NCI-H524 treated with DMSO at 0.1 percent for 48 hours (cell line): Measurements from ENCODE around the gene DUOX2.
"Not testable (repeated sequence)": the region's sequence is repeated elsewhere in the genome, so short reads cannot be mapped to it uniquely, and the experiment has no call there.

Source experiments
- DNase-seq: peaks from one replicate; lab custom pipeline; 2025; lab: John Stamatoyannopoulos, UW

The DUOX2 gene

GRCh38 chr15:45118996-45119395 is 5.0 kb upstream of the DUOX2 start:
- no peak for DNase-seq

DNA sequence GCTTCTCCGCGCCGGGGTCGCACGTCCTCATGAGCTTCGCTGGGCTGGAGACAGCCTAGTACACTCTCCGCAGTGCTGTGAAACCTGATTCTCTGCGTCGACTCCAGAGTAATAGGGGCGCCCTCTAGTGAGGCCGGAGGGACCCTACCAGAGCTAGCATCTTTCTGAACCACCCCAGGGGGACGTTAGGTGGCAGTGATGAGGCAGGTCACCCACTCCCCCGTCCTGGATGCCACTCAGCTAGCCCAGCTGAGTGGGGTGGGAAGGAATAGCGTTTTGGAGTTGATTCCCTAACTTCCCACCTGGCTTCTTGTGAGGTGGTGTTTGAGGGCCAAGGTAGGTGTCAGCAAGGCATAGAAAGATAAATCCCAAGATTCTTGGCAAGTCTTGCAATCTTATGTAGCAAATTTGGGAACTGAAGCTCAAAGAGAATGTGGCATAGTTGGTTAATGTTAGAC is 4.2 kb upstream of the DUOX2 start:
- DNase-seq, result peak; percentile 76

- no peak for DNase-seq
Observed at GRCh38 chr15:45117308-45118130, 3.5 kb upstream of the DUOX2 start.

DNA sequence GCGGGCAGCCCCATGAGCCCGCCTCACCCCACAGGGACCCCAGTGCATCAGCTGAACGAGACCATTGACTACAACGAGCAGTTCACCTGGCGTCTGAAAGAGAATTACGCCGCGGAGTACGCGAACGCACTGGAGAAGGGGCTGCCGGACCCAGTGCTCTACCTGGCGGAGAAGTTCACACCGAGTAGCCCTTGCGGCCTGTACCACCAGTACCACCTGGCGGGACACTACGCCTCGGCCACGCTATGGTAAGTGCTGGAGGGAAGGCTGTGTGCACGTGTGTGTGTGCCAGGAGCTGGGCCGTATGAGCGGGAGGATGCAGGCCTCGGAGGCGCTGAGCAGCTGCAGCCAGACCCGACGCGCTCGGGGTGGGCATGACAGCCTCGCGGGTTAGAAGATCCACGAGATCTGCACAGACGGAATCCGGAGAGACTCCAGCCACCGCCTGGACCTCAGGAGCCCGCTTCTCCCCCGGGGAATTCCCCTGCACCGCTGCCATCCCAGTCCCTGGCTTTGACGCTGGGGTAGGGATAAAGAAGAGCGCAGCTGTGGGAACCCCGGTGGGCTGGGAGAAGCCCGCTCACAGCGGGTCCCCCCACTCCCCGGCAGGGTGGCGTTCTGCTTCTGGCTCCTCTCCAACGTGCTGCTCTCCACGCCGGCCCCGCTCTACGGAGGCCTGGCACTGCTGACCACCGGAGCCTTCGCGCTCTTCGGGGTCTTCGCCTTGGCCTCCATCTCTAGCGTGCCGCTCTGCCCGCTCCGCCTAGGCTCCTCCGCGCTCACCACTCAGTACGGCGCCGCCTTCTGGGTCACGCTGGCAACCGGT is 2.7 kb upstream of the DUOX2 start:
- DNase-seq, result no peak

DNA sequence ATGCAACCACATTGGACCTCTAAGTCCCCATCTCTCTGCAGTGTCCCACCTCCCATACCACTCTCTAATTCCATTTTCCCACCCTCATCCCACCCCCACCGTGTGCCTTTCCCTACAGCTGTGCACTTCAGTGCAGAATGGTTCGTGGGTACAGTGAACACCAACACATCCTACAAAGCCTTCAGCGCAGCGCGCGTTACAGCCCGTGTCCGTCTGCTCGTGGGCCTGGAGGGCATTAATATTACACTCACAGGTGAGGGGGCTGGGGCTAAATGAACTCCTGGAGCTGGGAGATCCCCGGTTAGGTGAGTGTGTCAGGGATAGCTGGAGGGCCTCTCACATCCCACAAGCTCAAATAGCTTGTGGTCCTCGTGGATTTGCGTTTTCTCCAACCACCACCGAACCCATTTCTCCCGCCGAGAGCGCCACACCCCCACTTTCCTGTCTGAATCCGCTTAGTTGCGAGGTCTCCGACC is 2.1 kb upstream of the DUOX2 start:
- DNase-seq, result no peak

- no peak for DNase-seq
Observed at GRCh38 chr15:45115312-45115820, 1.4 kb upstream of the DUOX2 start.

DNA sequence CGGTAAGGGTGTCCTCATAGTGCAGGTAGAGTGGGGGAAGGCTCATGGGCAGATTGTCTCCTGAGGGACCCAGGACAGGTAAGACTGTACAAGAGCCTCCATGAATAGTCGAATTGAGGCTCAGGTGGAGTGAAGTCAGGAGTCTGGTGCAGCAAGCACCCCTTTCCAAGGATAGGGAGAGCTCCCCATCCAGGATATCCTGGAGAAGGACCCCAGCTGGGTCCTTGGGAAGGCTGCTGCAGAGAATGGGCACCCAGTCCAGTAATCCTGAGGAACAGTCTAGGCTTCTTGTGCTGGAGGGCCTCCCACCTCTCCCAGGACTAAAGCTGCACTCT is 746 bp upstream of the DUOX2 start:
- DNase-seq, result no peak

- DNase-seq, result no peak
Observed at GRCh38 chr15:45113380-45113990, 487 bp downstream of the DUOX2 start.

- no peak for DNase-seq
Observed at GRCh38 chr15:45112591-45113379, 1.2 kb downstream of the DUOX2 start.

GRCh38 chr15:45112143-45112590 is 1.8 kb downstream of the DUOX2 start:
- no peak for DNase-seq

DNA sequence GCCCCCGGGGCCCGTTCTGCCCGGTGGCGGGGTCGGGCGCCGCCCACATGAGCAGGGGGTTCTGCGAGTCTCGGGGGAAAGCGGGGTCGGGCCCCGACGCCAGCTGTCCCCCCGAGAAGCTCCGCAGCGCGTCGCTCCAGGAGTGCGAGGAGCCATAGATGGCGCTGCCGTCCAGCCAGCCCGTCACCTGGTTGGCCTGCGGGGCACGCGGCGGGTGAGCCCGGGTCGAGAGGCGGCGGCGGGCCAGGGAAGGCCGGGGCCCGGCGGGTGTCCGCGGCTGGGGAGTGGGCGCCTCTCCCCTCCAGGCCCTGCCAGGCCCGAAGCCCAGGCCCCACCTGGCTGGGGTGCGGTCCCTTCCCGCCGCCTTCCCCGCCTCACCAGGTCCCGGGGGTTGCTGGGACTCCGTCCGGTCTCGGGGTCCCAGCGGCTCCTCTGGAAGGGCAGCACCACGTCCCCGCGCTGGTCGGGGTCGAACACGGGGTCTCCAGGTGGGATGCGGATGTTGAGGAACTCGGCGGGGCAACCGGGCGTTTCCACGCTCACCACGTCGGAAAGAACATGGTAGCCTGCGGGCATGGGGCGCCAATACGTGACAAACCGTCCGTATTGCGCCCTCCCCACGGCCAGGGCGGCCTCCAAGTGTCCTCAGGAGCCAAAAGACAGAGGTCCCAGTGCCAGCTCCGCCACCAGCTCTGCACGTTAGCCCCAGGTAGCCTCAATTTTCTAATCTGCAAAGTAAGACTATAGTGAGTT is 2.4 kb downstream of the DUOX2 start:
- DNase-seq, result no peak

GRCh38 chr15:45110256-45110820 is 3.6 kb downstream of the DUOX2 start:
- DNase-seq, result no peak

DNA sequence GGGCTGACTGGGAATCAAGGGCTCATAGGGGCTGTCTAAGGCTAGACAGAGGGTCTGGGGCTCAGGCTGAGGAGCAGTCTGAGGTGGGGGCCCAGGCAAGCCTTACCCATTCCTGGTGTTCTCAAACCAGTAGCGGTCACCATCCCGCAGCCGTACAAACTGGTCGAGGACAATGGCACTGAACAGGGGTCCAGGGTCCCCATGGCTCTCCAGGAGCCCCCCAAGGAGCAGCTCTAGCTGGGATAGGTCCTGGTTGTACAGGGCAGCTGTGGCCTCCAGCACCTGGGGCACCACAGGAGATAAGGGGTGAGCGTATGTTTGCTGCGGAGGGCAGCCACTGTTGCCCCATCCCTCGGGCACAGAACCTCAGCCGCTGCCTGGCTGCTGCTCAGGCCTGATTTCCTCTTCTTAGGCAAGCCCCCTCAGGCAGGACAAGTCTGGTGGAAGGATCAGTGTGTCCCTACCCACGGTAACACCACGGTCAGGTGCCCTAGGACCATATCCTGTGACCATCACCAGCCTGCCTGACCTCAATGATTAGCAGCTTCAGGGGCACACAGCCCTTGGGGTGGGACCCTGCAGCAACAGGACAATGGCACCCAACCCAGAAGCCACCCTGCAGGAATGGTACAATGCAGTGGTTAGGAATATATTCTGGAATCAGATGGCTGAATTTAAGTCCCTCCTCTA is 5.9 kb downstream of the DUOX2 start:
- no peak for DNase-seq

GRCh38 chr15:45106002-45106790 is 7.8 kb downstream of the DUOX2 start:
- DNase-seq, result no peak

- DNase-seq, result no peak
Observed at GRCh38 chr15:45105586-45105985, 8.4 kb downstream of the DUOX2 start.

- not testable (repeated sequence) for DNase-seq
Observed at GRCh38 chr15:45104170-45104569, 9.8 kb downstream of the DUOX2 start.

DNA sequence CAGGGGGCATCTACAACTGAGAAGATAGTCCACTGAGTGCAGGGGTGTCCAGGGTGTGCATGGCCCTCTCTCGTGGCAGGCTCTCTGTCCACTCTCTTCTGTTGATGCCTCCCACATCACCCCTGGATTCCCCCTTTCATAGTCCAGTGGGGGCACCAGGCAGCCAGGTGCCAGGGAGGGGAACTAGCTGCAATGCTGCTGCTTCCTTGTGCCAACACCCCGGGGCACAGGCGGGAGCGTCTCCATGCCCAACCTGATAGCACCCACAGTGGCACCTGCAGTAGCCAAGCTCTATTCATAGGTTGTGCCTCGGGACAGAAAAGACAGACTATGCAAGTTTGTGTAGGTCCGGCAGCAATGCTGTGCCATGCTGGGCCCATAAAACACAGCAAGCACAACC is 11.7 kb downstream of the DUOX2 start:
- DNase-seq, result no peak

DNA sequence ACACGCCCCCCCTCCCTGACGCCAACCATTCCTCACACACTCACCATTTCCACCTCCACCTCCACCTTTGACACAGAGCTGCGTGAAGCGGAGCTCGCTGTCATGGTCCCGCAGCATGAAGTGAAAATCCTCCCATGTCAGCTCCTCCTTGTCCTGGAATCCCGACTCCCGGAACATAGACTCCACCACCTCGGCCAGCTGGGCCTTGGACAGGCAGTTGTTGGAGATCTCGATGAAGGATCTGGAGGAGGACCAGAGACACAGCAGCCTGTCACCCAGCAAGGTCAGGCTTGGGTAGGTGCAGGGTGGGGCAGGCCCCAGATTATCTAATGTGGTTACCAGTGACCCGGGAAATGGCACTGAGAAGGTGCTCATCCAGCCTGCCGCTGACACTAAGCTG is 12.2 kb downstream of the DUOX2 start:
- DNase-seq, result no peak
